SK-N-SH treated with all-trans-retinoic acid at 6 μM for 48 hours (cell line): ENCODE measurements around the gene PMEL.

ENCODE experiments used
- ZC3H10 ChIP-seq: fragments of 250-450 bp; sonication (Bioruptor Pico); IDR thresholded peaks from 2 replicates; pipeline ENCODE4 v1.5.1; 2021; ENCODE audit warnings: mild to moderate bottlenecking, moderate library complexity
- ZFP30 ChIP-seq: fragments of 450-650 bp; formaldehyde crosslinking; IDR thresholded peaks from 2 replicates; pipeline ENCODE4 v1.5.0; 2022; ENCODE audit warnings: mild to moderate bottlenecking, moderate library complexity

Gene PMEL

GRCh38 chr12:55906056-55906455 is 59.8 kb downstream of the PMEL start (continued):
- TF ChIP-seq ZC3H10 (no peak), ZFP30 (CRISPR knock-in tag) (no peak)
